ENCODE measurements around the gene EVI5L. TPM values are rescaled to one million over a fixed set of nuclear protein-coding genes. Genes with fewer than 3 reads are reported as not detected.

EVI5L gene
- total and polyA plus RNA-seq, 2 of the 4 experiments (the other 2 are of a cell fraction), result 12.7 to 14.6 TPM

- H2AK9ac ChIP-seq (replicated peaks; ENCODE audit: low read depth, low read length, poor library complexity), result peak overlapping the region; percentile 70
- ChIA-PET POLR2A (ENCODE audit: unreplicated experiment) (no interaction called here), CTCF (no interaction called here)
- peak overlapping the region; percentile 8 for H3K23ac ChIP-seq (ENCODE audit: low read depth, low read length)
- no peak overlapping the region for H3K4me3 ChIP-seq (ENCODE audit: insufficient read depth, low read depth, low read length)
- H2AFZ ChIP-seq (replicated peaks; ENCODE audit: low read length, poor library complexity), result no peak overlapping the region
- 63% methylated on average over 3 of the region's 10 CpGs; no CpG with 5 or more reads in 1 of the 2 experiments for WGBS, 2 experiments (ENCODE audit: extremely low coverage in 2 of 2, insufficient read length in 1 of 2)
- peak overlapping the region; percentile 38; the same call in 1 of the 2 replicates for H3K4me2 ChIP-seq (ENCODE audit: low read depth, low read length)
- in situ Hi-C loops (cut with MboI; ENCODE audit: low sequenced_read_pairs) (no loop called here), dilution Hi-C loops (cut with HindIII; ENCODE audit: low sequenced_read_pairs, unreplicated experiment) (no loop called here), intact Hi-C loops (cut with micrococcal nuclease) (no loop called here)
- no peak overlapping the region for H3K4ac ChIP-seq (ENCODE audit: low read depth, low read length)
- peak overlapping the region; percentile 33; the same call in 1 of the 2 replicates for H2AK5ac ChIP-seq (ENCODE audit: low read depth, low read length)
- H3K56ac ChIP-seq (ENCODE audit: extremely low read depth, insufficient read depth, low read length), result no peak overlapping the region; the same call in 1 of the 2 replicates
- H2BK20ac ChIP-seq (ENCODE audit: low read depth, low read length), result no peak overlapping the region
- H3K79me1 ChIP-seq (ENCODE audit: low read depth in 1 of 2, low read length in 2 of 2), result peaks cover 14 to 50% of the 10 kb centered on the region in 2 experiments; a peak in 3 of 4 replicates
- no peak overlapping the region for H4K5ac ChIP-seq (ENCODE audit: low read depth, low read length)
- no peak overlapping the region for H2BK15ac ChIP-seq (ENCODE audit: low read depth, low read length)
- no peak overlapping the region for H2BK5ac ChIP-seq (ENCODE audit: low read depth, low read length, poor library complexity, severe bottlenecking)
- no peak overlapping the region for H2BK120ac ChIP-seq (ENCODE audit: low read depth, low read length)
- peaks cover 10% of the 10 kb centered on the region for H3K4me1 ChIP-seq (ENCODE audit: control insufficient read depth, insufficient read depth, low read length)
- H3K9me1 ChIP-seq (ENCODE audit: insufficient read depth, low read length), result peaks cover 11% of the 10 kb centered on the region
- no peak overlapping the region for H4K91ac ChIP-seq (ENCODE audit: insufficient read depth, low read depth, low read length)
- DNase-seq (no peak), ATAC-seq (ENCODE audit: low read depth) (no peak)
- H3K27ac ChIP-seq (ENCODE audit: insufficient read depth, low read length), result no peak overlapping the region
- no peaks in the 10 kb centered on the region for H3K9me3 ChIP-seq (ENCODE audit: control insufficient read depth, insufficient read depth, low read length)
- TF ChIP-seq MXI1 (IDR thresholded peaks at IDR 0.05; ENCODE audit: borderline replicate concordance, low read depth, low read length), result no peak
- no peak for TF ChIP-seq USF2 (IDR thresholded peaks at IDR 0.05; ENCODE audit: low read depth, low read length)
- TF ChIP-seq BHLHE40 (IDR thresholded peaks at IDR 0.05; ENCODE audit: low read depth, low read length), result no peak
- no peak for TF ChIP-seq ELK1 (IDR thresholded peaks at IDR 0.05; ENCODE audit: borderline replicate concordance, low read depth, low read length)
- TF ChIP-seq CEBPB (IDR thresholded peaks at IDR 0.05; ENCODE audit: low read depth, low read length), result no peak
- TF ChIP-seq FOS (IDR thresholded peaks at IDR 0.05; ENCODE audit: low read depth, low read length), result no peak
- no peak for TF ChIP-seq MAFK (IDR thresholded peaks at IDR 0.05; ENCODE audit: low read depth, low read length)
- TF ChIP-seq RAD21 (IDR thresholded peaks at IDR 0.05; ENCODE audit: low read length), result no peak
- TF ChIP-seq NFE2L2 (IDR thresholded peaks at IDR 0.05; ENCODE audit: low read depth, low read length), result no peak
- no peak for TF ChIP-seq MAZ (IDR thresholded peaks at IDR 0.05; ENCODE audit: borderline replicate concordance, low read depth, low read length)
- TF ChIP-seq RCOR1 (IDR thresholded peaks at IDR 0.05; ENCODE audit: insufficient replicate concordance, low read length), result no peak
- TF ChIP-seq CTCF (conservative IDR thresholded peaks at IDR 0.05; ENCODE audit: low read depth, low read length), result no peak
- TF ChIP-seq POLR2A (IDR thresholded peaks at IDR 0.05; ENCODE audit: low read depth, low read length), result no peak
- no peak for TF ChIP-seq SMC3 (IDR thresholded peaks at IDR 0.05; ENCODE audit: low read depth, low read length)
- TF ChIP-seq CHD1 (IDR thresholded peaks at IDR 0.05; ENCODE audit: low read depth, low read length), result no peak
- TF ChIP-seq RFX5 (IDR thresholded peaks at IDR 0.05; ENCODE audit: low read depth, low read length), result no peak
- BruUV-seq (replicated peaks), result no TSS peak
- no peak overlapping the region for H3K14ac ChIP-seq (replicated peaks; ENCODE audit: low read depth, low read length)
- H4K20me1 ChIP-seq (ENCODE audit: insufficient read depth, low read length), result peaks cover 50% of the 10 kb centered on the region
- no peak overlapping the region; the same call in 1 of the 2 replicates for H3K9ac ChIP-seq (ENCODE audit: low read depth, low read length)
- no peaks in the 10 kb centered on the region for H3K27me3 ChIP-seq (ENCODE audit: control insufficient read depth, insufficient read depth, low read length)
- H4K8ac ChIP-seq (ENCODE audit: low read depth in 2 of 2, low read length in 2 of 2), result no peak overlapping the region
- H3K18ac ChIP-seq (ENCODE audit: low read depth, low read length), result no peak overlapping the region
- H3K36me3 ChIP-seq (ENCODE audit: control insufficient read depth, insufficient read depth, low read length), result peaks cover 15% of the 10 kb centered on the region
Measured at GRCh38 chr19:7905268-7905667, 75.2 kb downstream of the EVI5L start.
